ENCODE measurements around the gene TMSB4X. TPM values are rescaled to one million over a fixed set of nuclear protein-coding genes. Genes with fewer than 3 reads are reported as not detected.

Gene TMSB4X
- total RNA-seq, 1 experiment from 2014 or later = 2,595 TPM

GRCh38 chrX:12930150-12930549, 44.8 kb upstream of the TMSB4X start (continued):
- no peak for TF ChIP-seq RORB (CRISPR knock-in tag; IDR thresholded peaks at IDR 0.05)
- no peak for TF ChIP-seq SMAD3 (CRISPR knock-in tag; IDR thresholded peaks at IDR 0.05; ENCODE audit: borderline replicate concordance)
- no peak for TF ChIP-seq JAZF1 (CRISPR knock-in tag; IDR thresholded peaks at IDR 0.05)
- no peak for TF ChIP-seq HMGXB4 (CRISPR knock-in tag; IDR thresholded peaks at IDR 0.05)
- TF ChIP-seq, protein P1, sequence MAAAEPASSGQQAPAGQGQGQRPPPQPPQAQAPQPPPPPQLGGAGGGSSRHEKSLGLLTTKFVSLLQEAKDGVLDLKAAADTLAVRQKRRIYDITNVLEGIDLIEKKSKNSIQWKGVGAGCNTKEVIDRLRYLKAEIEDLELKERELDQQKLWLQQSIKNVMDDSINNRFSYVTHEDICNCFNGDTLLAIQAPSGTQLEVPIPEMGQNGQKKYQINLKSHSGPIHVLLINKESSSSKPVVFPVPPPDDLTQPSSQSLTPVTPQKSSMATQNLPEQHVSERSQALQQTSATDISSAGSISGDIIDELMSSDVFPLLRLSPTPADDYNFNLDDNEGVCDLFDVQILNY (CRISPR knock-in tag; IDR thresholded peaks at IDR 0.05) = no peak

- DNase-seq (ENCODE audit: low spot score) = no peak
- Mint-ChIP-seq H3K9me3 (peaks cover 36% of the 10 kb centered on the region), H3K27ac (no peak overlapping the region), H3K27me3 (ENCODE audit: low read depth) (peaks cover 4% of the 10 kb centered on the region; the same call in 1 of the 2 replicates), H3K36me3 (peaks cover 11% of the 10 kb centered on the region), H3K4me1 (no peaks in the 10 kb centered on the region), H3K4me3 (no peak overlapping the region)
- ATAC-seq = no peak
- CTCF ChIA-PET = no interaction called here
- POLR2A ChIA-PET = no interaction called here
- TF ChIP-seq ATF3 (CRISPR knock-in tag; conservative IDR thresholded peaks at IDR 0.05) (no peak), HMGXB4 (CRISPR knock-in tag; IDR thresholded peaks at IDR 0.05) (no peak), ATF1 (CRISPR knock-in tag; IDR thresholded peaks at IDR 0.05) (no peak), FOXK1 (CRISPR knock-in tag; IDR thresholded peaks at IDR 0.05) (no peak), ZNF671 (CRISPR knock-in tag; IDR thresholded peaks at IDR 0.05) (no peak), ZNF423 (CRISPR knock-in tag; IDR thresholded peaks at IDR 0.05) (no peak), FOXP4 (CRISPR knock-in tag; IDR thresholded peaks at IDR 0.05) (no peak)
Measured at GRCh38 chrX:12932244-12932643, 42.7 kb upstream of the TMSB4X start.

DNA sequence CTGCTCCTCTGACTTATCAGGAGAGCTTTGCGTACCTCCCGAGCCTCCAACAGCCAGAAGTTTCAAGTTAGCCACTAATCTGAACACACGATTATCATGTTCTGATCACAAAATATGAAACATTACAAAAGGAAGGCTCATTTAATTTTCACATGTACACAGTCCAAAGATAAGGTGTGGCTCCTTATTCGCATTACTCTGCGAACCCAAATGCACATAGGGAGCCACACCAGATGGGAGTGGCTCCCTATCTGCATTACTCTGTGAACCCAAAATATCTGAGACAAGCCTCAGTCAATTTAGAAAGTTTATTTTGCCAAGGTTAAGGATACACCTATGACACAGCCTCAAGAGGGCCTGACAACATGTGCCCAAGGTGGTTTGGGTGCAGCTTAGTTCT, 40.1 kb upstream of the TMSB4X start:
- TF ChIP-seq ETV6 (CRISPR knock-in tag; IDR thresholded peaks at IDR 0.05) (no peak), EMX1 (CRISPR knock-in tag; IDR thresholded peaks at IDR 0.05) (no peak), ERG (CRISPR knock-in tag; IDR thresholded peaks at IDR 0.05) (no peak), IRF2 (CRISPR knock-in tag; IDR thresholded peaks at IDR 0.05; ENCODE audit: borderline replicate concordance, low read depth) (no peak), ZNF121 (CRISPR knock-in tag; IDR thresholded peaks at IDR 0.05) (no peak), ZNF219 (CRISPR knock-in tag; IDR thresholded peaks at IDR 0.05; ENCODE audit: borderline replicate concordance) (no peak), ZNF138 (CRISPR knock-in tag; conservative IDR thresholded peaks at IDR 0.05) (no peak), SMAD4 (CRISPR knock-in tag; IDR thresholded peaks at IDR 0.05) (no peak)
- TF ChIP-seq, protein P2, sequence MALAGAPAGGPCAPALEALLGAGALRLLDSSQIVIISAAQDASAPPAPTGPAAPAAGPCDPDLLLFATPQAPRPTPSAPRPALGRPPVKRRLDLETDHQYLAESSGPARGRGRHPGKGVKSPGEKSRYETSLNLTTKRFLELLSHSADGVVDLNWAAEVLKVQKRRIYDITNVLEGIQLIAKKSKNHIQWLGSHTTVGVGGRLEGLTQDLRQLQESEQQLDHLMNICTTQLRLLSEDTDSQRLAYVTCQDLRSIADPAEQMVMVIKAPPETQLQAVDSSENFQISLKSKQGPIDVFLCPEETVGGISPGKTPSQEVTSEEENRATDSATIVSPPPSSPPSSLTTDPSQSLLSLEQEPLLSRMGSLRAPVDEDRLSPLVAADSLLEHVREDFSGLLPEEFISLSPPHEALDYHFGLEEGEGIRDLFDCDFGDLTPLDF (CRISPR knock-in tag; IDR thresholded peaks at IDR 0.05) = no peak
- TF ChIP-seq, protein P3, sequence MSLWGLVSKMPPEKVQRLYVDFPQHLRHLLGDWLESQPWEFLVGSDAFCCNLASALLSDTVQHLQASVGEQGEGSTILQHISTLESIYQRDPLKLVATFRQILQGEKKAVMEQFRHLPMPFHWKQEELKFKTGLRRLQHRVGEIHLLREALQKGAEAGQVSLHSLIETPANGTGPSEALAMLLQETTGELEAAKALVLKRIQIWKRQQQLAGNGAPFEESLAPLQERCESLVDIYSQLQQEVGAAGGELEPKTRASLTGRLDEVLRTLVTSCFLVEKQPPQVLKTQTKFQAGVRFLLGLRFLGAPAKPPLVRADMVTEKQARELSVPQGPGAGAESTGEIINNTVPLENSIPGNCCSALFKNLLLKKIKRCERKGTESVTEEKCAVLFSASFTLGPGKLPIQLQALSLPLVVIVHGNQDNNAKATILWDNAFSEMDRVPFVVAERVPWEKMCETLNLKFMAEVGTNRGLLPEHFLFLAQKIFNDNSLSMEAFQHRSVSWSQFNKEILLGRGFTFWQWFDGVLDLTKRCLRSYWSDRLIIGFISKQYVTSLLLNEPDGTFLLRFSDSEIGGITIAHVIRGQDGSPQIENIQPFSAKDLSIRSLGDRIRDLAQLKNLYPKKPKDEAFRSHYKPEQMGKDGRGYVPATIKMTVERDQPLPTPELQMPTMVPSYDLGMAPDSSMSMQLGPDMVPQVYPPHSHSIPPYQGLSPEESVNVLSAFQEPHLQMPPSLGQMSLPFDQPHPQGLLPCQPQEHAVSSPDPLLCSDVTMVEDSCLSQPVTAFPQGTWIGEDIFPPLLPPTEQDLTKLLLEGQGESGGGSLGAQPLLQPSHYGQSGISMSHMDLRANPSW (CRISPR knock-in tag; conservative IDR thresholded peaks at IDR 0.05; ENCODE audit: low read depth) = no peak
- TF ChIP-seq, protein P4, sequence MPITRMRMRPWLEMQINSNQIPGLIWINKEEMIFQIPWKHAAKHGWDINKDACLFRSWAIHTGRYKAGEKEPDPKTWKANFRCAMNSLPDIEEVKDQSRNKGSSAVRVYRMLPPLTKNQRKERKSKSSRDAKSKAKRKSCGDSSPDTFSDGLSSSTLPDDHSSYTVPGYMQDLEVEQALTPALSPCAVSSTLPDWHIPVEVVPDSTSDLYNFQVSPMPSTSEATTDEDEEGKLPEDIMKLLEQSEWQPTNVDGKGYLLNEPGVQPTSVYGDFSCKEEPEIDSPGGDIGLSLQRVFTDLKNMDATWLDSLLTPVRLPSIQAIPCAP (CRISPR knock-in tag; IDR thresholded peaks at IDR 0.05) = no peak
- ATAC-seq = no peak
- peaks cover 45% of the 10 kb centered on the region for H3K9me3 Mint-ChIP-seq

More for the DNA sequence above, 40.1 kb upstream of the TMSB4X start:
- no peaks in the 10 kb centered on the region for H3K4me1 Mint-ChIP-seq
- ChIA-PET CTCF (no interaction called here), POLR2A (no interaction called here)
- H3K4me3 Mint-ChIP-seq = no peak overlapping the region
- H3K36me3 Mint-ChIP-seq = peaks cover 22% of the 10 kb centered on the region
- no peak for DNase-seq (ENCODE audit: low spot score)
- H3K27ac Mint-ChIP-seq = no peak overlapping the region
- peaks cover 4% of the 10 kb centered on the region; the same call in 1 of the 2 replicates for H3K27me3 Mint-ChIP-seq (ENCODE audit: low read depth)
